MM.1S (cell line): ENCODE data around the gene CTNNA3.

Source experiments
- CTCF ChIP-seq: fragments of 300-600 bp; sonication (generic); IDR thresholded peaks from 2 replicates; pipeline ENCODE4 v1.5.1; 2016; ENCODE audit warnings: antibody characterized with exemption, low read length, mixed read lengths
- EZH2 ChIP-seq: fragments of 300-600 bp; sonication (generic); optimal IDR thresholded peaks from 2 replicates; pipeline ENCODE3; 2017; ENCODE audit warnings: low read depth, mild to moderate bottlenecking, antibody characterized with exemption, low read length, mixed read lengths
- EZH2phosphoT487 ChIP-seq: fragments of 300-600 bp; sonication (generic); IDR thresholded peaks from 2 replicates; pipeline ENCODE4 v1.6.1; 2018; ENCODE audit warnings: antibody characterized with exemption, low read length

GRCh38 chr10:66792441-66792840 lies 903.6 kb downstream of the CTNNA3 start:
- TF ChIP-seq CTCF (no peak), EZH2 (no peak), EZH2phosphoT487 (no peak)
